ENCODE results near the gene HBB. TPM values are rescaled to one million over a fixed set of nuclear protein-coding genes. Genes with fewer than 3 reads are reported as not detected.

Gene HBB
- polyA plus RNA-seq, 3 donors from 2014 or later: 155 to 747 (median 736) TPM

- peaks cover 0 to 1% (median 0%) of the 10 kb centered on the region in 3 donors for H3K27me3 Mint-ChIP-seq (ENCODE audit: low read depth in 3 of 3)
- H3K4me1 Mint-ChIP-seq: no peaks in the 10 kb centered on the region
- no peak overlapping the region for H3K4me3 Mint-ChIP-seq
- no peak overlapping the region for H3K27ac Mint-ChIP-seq
- H3K36me3 Mint-ChIP-seq: no peaks in the 10 kb centered on the region
- no peak for DNase-seq
- peaks cover 0 to 5% (median 0%) of the 10 kb centered on the region in 6 donors for H3K9me3 Mint-ChIP-seq
Observed at GRCh38 chr11:5196067-5196466, 30.8 kb downstream of the HBB start.

- Mint-ChIP-seq H3K27me3 (ENCODE audit: low read depth in 3 of 3) (no peaks in the 10 kb centered on the region), H3K4me3 (no peak overlapping the region), H3K36me3 (no peaks in the 10 kb centered on the region), H3K27ac (no peak overlapping the region), H3K9me3 (peaks cover 0 to 6% (median 3%) of the 10 kb centered on the region in 6 donors), H3K4me1 (no peaks in the 10 kb centered on the region)
- no peak for DNase-seq
Observed at GRCh38 chr11:5192738-5193137, 34.1 kb downstream of the HBB start.

GRCh38 chr11:5188201-5188600, 38.7 kb downstream of the HBB start:
- Mint-ChIP-seq H3K4me1 (no peaks in the 10 kb centered on the region), H3K36me3 (no peaks in the 10 kb centered on the region), H3K27ac (no peak overlapping the region), H3K27me3 (ENCODE audit: low read depth in 3 of 3) (peaks cover 0 to 1% (median 0%) of the 10 kb centered on the region in 3 donors), H3K4me3 (no peak overlapping the region), H3K9me3 (peaks cover 0 to 6% (median 2%) of the 10 kb centered on the region in 6 donors)
- no peak for DNase-seq

- H3K4me1 Mint-ChIP-seq: no peaks in the 10 kb centered on the region
- no peaks in the 10 kb centered on the region for H3K36me3 Mint-ChIP-seq
- no peaks in the 10 kb centered on the region for H3K27me3 Mint-ChIP-seq (ENCODE audit: low read depth in 3 of 3)
- peaks cover 0 to 5% (median 0%) of the 10 kb centered on the region in 6 donors for H3K9me3 Mint-ChIP-seq
- H3K27ac Mint-ChIP-seq: no peak overlapping the region
- no peak for DNase-seq
- H3K4me3 Mint-ChIP-seq: no peak overlapping the region
Observed at GRCh38 chr11:5178046-5178837, 48.6 kb downstream of the HBB start.

Other genes starting within 250 kb of the HBB start
- gene OR51L1, start 232.2 kb downstream of the HBB start, polyA plus RNA-seq: not detected
- gene OR52J3, start 180.5 kb downstream of the HBB start, polyA plus RNA-seq: not detected
- not detected for gene OR52E2, start 167.4 kb downstream of the HBB start, polyA plus RNA-seq
- gene OR52E1, start 157.5 kb downstream of the HBB start, polyA plus RNA-seq: not detected
- not detected for gene OR52A5, start 88.7 kb downstream of the HBB start, polyA plus RNA-seq
- not detected for gene OR52A1, start 72.3 kb downstream of the HBB start, polyA plus RNA-seq
- gene OR51V1, start 26.4 kb downstream of the HBB start, polyA plus RNA-seq: not detected
- gene HBD, start 7.4 kb upstream of the HBB start, polyA plus RNA-seq: 1 to 10 TPM in 1 of 3 donors, not detected in 2; 1.2 TPM
- not detected for gene HBG1, start 22.8 kb upstream of the HBB start, polyA plus RNA-seq
- gene HBG2, start 27.7 kb upstream of the HBB start, polyA plus RNA-seq: 1 to 10 TPM in 1 of 3 donors, not detected in 2; 1.9 TPM
- not detected for gene HBE1, start 42.9 kb upstream of the HBB start, polyA plus RNA-seq
- not detected for gene OR51B4, start 74.9 kb upstream of the HBB start, polyA plus RNA-seq
- gene OR51B2, start 97.2 kb upstream of the HBB start, polyA plus RNA-seq: not detected
- not detected for gene OR51B5, start 116.5 kb upstream of the HBB start, polyA plus RNA-seq
- gene OR51B6, start 124.4 kb upstream of the HBB start, polyA plus RNA-seq: not detected
- gene OR51M1, start 156.7 kb upstream of the HBB start, polyA plus RNA-seq: not detected
- not detected for gene OR51Q1, start 195.0 kb upstream of the HBB start, polyA plus RNA-seq
- not detected for gene OR51I1, start 214.4 kb upstream of the HBB start, polyA plus RNA-seq
- gene OR51I2, start 222.3 kb upstream of the HBB start, polyA plus RNA-seq: not detected

All from immature natural killer cell (primary cell).